Fibroblast of upper back skin (primary cell): Measurements from ENCODE around the gene CCDC82.
"Not testable (repeated sequence)": the region's sequence is repeated elsewhere in the genome, so short reads cannot be mapped to it uniquely, and the experiment has no call there.

Experiments used
- DNase-seq: peaks from one replicate; pipeline ENCODE4 v3.0.0-alpha.2; 2013

The CCDC82 gene

DNA sequence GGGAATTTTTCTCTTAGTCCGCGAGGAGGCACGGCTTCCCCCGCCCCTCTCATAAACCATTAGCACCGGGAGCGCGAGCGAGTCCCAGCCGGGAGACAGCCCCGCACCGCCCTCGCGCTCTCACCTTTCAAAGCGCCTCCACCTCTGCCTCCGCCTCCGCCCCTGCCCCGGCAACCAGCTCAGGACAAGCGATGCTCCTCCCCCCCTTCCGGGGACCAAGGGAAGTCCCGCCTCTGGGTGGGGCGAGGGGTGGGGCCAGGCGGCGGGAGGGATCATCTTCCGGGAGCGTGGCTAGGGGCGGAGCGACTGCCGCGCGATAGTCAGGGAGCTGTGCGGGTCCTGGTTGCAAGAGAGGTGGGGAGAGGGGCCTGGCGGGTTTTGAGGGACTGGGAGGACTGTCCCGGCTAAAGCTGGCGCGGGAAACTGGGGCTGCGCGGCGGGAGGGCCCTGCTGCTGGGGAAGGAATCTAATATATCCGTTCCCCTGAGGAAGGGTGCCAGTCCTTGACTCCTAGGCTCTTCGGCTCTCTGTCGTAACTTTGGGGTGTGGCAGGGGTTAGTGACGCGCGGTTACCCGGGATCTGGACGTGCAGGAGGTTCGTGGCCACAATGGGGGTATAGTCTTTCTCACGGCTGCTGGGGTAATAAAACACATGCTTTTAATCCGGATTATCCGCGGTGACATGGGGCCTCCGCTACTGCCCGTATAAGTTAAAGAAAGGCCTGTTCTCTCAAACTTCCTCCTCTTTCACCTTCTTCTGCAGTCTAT, at the start of gene CCDC82, which contains the start of gene JRKL:
TSS of gene CCDC82 (minus strand) at position 193 of the 768 bp plus-strand sequence. CDS start 5,165 bp downstream, outside the sequence.
TSS of gene JRKL (plus strand) at position 294 of the 768 bp plus-strand sequence. CDS start 637 bp downstream, outside the sequence.
- peak; percentile 96 for DNase-seq

DNA sequence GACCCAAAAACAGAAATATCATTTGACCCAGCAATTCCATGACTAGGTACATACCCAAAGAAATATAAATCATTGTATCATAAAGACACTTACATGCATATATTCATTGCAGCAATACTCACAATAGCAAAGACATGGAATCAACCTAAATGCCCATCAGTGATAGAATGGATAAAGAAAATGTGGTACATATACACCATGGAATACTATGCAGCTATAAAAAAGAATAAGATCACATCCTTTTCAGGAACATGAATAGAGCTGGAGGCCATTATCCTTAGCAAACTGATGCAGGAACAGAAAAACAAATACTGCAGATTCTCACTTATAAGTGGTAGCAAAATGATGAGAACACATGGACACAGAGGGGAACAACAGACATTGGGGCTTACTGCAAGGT, 42.9 kb upstream of the CCDC82 start:
- not testable (repeated sequence) for DNase-seq

- DNase-seq = no peak
Measured at GRCh38 chr11:96430668-96431067, 41.0 kb upstream of the CCDC82 start.

GRCh38 chr11:96424693-96425092, 35.0 kb upstream of the CCDC82 start:
- DNase-seq = peak; percentile 72

- no peak for DNase-seq
Measured at GRCh38 chr11:96413408-96413807, 23.7 kb upstream of the CCDC82 start.

DNA sequence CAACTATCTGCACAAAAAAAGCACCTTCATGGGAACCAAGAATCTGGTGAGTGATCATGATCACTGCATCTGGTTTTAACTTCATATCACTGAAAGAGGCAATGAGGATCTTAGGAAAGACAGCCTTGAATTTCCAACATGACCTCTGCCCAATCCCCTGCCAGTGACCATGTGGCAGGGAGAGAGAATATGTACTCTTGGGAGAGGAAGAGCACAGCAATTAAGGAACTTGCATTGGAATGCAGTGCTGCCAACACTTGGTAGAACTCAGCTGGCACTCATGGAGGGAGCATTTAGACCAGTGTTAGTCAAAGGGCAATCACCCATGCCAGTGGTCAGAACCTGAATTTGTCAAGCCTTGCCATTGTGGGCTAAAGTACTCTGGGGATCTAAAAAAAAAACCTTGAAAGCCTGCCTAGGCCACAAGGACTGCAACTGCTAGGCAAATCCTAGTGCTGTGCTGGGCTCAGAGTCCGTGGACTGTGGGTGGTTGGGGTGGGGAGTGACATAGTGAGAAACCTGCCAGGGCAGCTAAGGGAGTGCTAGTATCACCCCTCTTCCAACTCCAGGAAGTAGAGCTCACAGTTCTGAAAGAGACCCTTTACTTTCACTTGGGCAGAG, 23.2 kb upstream of the CCDC82 start:
- no peak for DNase-seq

GRCh38 chr11:96411412-96411811, 21.7 kb upstream of the CCDC82 start:
- DNase-seq = not testable (repeated sequence)

GRCh38 chr11:96400697-96401096, 11.0 kb upstream of the CCDC82 start:
- DNase-seq = no peak

DNA sequence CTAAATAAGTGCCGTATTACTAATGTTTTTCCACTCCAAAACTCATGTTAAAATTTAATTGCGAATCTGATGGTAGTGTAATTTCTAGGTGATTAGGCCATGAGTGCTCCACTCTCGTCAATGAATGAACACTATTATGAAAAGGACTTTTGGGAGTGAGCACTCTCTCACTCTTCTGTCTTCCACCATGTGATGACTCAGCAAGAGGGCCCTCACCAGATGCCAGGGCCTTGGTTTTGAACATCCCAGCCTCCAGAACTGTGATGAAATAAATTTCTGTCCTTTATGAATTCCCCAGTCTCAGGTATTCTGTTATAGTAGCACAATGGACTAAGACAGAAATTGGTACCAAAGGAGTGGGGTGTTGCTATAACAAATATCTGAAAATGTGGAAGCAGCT, 8.2 kb upstream of the CCDC82 start:
- no peak for DNase-seq

DNA sequence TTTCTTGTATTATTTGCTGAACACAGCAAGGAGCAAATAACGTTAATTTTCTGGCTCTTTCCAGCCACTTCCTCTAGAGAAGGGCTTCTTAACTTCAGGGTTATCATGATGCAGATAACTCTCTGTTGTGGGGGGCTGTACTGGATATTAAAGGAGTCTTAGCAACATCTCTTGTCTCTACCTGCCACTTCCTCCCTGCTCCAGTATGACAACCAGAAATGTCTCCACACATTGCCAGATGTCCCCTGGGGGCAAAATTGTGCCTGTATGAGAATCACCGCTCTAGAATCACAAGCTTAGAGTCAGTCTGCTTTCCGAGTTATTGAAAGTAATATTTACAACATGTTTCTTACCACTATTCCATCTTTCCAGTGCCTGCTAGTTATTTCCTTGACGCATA, 6.9 kb upstream of the CCDC82 start:
- DNase-seq = no peak

DNA sequence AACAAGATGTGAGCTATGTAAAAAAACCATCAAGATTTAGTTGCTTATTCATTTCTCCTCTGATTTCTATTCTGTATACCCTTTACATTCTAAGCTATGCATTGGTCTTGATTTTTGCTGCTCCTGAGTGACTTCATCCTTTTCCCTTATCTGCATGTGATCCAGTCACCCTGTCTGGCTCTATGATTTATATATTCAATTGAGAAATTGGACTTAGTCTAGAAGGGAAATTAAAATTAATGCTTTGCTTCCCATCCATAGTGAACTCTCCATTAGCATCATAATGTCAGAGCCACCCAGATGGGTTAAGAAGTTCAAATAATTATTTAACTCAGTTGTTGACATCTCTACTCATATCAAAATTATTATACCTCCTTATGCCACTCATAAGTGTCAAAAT, 5.1 kb upstream of the CCDC82 start:
- DNase-seq = no peak

DNA sequence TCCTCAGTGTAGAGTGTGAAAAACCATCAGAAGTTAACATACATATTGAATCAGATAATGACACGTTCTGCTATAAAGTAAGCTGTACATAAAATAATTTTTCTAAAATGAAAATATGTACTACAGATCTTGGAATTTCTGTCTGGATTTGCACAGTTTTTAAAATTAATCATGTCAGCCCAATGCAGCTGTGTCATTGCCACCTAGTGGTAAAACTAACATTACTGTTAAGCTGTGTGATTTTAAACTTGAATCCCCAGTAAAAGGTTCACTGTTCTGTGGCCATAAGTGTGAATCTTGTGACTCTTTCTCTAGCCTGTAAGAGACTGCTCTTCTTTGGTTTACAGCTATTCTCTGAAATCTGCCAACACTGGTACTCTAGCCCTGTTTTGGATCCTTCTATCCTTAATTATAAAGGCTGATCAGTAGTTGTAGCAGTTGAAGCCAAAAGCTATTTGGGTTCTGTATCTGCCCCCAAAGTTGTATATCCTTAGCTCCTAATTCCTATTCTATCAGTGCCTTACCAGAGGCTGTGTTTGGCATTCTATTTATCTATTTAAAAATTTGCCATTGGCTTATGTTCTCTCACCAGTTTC, 4.1 kb upstream of the CCDC82 start:
- peak; percentile 48 for DNase-seq

GRCh38 chr11:96391698-96392307, 2.1 kb upstream of the CCDC82 start:
- DNase-seq = peak; percentile 10

DNA sequence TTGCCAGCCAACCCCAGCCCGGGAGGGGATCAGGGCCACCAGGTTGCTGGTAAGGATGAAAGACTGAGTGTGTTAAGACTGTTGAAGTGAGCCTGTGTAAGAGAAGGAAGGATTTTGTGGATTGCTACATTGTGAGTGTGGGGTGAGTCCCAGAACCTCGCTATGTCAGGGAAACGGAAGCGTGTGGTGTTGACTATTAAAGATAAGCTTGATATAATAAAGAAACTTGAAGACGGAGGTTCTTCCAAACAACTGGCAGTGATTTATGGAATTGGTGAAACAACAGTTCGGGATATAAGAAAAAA, 728 bp upstream of the CCDC82 start:
- no peak for DNase-seq

DNA sequence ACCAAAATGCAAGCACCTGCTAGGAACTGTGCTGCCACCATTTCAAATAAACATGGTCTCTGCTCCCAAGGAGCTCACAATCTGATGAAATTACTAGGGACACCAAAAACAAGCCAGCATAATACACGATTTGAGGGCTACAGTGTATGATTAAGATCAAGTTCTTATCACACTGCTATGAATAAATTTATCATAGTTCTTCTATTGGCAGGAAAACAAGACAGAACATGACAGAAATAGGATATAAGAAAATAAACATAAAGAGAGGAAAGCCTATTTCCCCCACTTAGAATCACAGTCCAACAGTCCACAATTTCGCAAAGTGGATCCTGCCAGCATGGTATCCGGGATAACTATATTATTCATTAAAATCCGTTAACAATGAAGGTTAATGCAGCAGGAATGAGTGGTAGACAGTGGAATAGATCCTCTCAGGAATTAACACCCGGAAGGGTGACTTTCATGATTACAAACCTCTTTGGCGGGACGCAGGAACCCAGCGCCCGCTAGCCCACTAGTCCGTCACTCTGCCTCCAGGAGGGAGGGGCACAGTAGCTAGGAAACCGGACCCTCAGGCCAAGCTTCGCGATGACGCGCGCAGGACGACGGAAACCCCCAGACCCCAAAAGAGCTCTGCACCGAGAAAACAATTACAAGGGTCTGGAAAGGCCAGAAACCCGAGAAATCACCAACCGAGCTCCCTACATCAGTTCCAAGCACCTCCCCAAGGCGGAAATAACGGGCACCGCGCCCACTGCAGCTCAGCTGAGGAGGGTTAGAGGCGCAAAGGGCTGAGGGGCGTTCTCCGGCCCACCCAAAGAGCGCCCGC, 607 bp downstream of the CCDC82 start:
- no peak for DNase-seq

- no peak for DNase-seq
Measured at GRCh38 chr11:96385187-96385586, 4.5 kb downstream of the CCDC82 start.

- DNase-seq = no peak
Measured at GRCh38 chr11:96384156-96384555, 5.6 kb downstream of the CCDC82 start.

GRCh38 chr11:96376796-96377195, 12.9 kb downstream of the CCDC82 start:
- DNase-seq = no peak

GRCh38 chr11:96373826-96374225, 15.9 kb downstream of the CCDC82 start:
- no peak for DNase-seq

- no peak for DNase-seq
Measured at GRCh38 chr11:96367342-96367741, 22.4 kb downstream of the CCDC82 start.

- no peak for DNase-seq
Measured at GRCh38 chr11:96366024-96366423, 23.7 kb downstream of the CCDC82 start.

DNA sequence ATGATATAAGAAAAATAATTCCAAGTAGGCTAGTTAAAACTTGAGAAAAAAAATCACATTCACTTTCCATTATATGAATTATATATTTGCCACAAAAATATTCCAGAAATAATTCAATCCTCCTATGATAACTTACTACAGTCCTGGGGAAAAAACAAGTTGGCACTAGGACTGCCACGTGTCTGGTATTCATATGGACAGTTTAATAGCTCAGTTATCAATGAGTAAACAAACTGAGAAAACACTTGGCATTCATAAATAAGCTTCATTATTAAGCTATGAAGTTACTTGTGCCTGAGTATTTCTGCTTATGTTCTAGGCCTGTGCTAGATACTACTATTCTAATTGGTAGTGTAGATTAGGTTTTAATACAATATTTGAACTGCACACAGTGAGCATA, 24.2 kb downstream of the CCDC82 start:
- no peak for DNase-seq

DNA sequence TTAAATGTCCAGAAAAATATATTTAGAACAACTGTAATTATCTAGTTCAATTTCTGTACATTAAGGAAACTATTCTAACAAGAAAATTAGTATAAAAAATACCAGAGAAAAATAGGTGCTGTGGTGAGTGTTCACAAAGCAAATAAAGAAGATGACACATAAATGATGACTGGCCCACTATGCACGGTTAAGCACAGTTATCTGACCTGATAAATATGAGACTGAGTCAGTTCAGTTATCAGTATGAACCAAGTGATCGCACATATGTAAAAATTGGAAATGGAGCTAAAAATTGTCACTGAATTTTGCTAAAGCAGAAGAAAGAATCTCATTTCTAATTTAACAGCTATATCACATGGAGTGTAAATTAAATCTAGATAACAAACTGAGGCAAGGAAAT, 27.9 kb downstream of the CCDC82 start:
- no peak for DNase-seq
